ENCODE results near the gene FHIT.

The FHIT gene

DNA sequence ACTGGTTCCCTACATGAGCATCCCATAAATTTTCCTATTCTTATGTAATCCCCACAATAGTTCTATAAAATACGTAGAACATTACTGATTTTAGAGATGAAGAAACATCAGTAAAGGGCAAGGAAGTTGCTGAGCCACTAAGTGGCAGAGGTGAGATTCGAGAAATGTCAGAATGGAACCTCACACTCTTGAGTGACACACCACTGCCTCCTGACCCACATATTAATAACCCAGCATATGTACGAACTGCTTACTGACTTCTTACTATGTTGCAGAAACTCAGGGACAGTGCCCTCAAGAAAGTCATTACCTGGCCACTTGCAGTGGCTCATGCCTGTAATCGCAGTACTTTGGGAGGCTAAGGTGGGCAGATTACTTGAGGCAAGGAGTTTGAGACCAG lies 1022.4 kb downstream of the FHIT start:
- TF ChIP-seq, protein P1, sequence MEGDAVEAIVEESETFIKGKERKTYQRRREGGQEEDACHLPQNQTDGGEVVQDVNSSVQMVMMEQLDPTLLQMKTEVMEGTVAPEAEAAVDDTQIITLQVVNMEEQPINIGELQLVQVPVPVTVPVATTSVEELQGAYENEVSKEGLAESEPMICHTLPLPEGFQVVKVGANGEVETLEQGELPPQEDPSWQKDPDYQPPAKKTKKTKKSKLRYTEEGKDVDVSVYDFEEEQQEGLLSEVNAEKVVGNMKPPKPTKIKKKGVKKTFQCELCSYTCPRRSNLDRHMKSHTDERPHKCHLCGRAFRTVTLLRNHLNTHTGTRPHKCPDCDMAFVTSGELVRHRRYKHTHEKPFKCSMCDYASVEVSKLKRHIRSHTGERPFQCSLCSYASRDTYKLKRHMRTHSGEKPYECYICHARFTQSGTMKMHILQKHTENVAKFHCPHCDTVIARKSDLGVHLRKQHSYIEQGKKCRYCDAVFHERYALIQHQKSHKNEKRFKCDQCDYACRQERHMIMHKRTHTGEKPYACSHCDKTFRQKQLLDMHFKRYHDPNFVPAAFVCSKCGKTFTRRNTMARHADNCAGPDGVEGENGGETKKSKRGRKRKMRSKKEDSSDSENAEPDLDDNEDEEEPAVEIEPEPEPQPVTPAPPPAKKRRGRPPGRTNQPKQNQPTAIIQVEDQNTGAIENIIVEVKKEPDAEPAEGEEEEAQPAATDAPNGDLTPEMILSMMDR (IDR thresholded peaks at IDR 0.05; ENCODE audit: low read depth, low read length): no peak
- no peak overlapping the region for H3K4me3 ChIP-seq (ENCODE audit: low read depth, low read length)

DNA sequence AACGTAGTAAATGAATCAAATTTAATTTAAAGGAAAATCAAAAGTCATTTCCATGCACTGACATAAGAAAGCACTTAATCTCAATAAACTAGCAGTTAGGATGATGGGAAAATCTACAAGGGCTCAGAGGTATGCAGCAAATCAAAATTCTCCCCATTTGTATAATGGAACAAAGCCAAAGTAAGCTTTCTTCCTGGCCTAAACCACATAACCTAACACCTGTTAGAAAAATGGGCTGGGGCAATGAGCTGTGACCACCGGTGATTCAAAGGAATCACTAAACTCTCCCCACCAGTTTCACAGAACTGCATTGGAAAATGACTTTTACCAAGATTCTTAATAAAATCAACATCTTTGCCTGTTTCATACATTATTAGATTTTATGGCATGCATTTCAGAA lies 1024.3 kb downstream of the FHIT start:
- TF ChIP-seq, protein P1 (IDR thresholded peaks at IDR 0.05; ENCODE audit: low read depth, low read length): no peak
- H3K4me3 ChIP-seq (ENCODE audit: low read depth, low read length): no peak overlapping the region

DNA sequence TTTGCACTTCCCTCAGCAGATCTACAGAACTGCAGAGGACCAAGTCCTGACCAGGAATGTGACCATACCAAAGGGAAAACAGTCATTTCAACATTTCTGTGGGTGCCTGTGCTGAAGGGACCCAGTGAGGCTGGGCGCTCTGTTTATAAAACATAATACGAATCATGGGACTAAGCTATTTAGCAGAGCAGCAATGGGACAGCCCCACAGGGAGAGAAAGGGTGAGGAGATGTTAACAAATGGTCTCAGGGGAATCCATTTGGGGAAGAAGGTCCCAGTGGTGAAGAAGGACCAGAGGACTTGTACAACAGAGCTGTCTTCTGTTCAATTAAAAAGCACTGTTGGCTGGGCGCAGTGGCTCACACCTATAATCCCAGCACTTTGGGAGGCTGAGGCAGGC lies 1025.4 kb downstream of the FHIT start:
- TF ChIP-seq, protein P1 (IDR thresholded peaks at IDR 0.05; ENCODE audit: low read depth, low read length): no peak
- H3K4me3 ChIP-seq (ENCODE audit: low read depth, low read length): no peak overlapping the region

DNA sequence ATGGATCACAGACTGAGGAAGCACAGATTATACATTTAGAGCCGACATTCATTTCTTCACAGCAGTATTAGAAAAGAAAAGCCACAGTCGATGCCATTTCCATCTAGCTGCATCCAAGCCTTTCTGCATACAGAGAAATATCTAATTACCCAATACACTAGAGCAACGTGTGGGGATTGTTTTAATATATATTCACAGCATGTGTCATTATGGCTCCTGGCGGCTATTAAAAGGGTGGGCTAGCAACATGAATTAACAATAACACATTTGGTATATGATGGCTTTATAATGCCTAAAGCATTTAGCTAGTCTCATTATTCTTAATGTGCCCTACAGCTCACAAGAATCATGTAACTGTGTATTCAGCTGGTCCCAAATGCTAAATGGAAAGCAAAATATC lies 1030.5 kb downstream of the FHIT start:
- TF ChIP-seq, protein P1 (IDR thresholded peaks at IDR 0.05; ENCODE audit: low read depth, low read length): no peak
- H3K4me3 ChIP-seq (ENCODE audit: low read depth, low read length): no peak overlapping the region

DNA sequence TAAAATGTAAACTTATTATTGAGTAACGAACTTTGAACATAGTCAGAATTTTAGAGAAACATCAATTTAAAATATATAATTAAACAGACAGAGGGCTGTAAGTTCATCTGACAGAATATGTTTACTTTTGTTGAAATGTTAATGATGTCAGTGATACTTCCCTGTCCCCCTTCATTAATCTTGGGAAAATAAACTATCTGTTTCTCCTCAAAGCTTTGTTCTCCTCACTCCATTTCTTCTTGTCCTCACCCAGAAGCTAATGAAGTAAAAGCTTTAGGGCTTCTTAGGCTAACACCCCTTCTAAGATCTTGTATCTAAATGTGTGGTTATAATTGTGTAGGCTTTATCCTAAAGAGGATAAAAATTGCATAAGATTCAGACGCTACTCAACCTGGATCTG lies 1031.8 kb downstream of the FHIT start:
- TF ChIP-seq, protein P1 (IDR thresholded peaks at IDR 0.05; ENCODE audit: low read depth, low read length): no peak

DNA sequence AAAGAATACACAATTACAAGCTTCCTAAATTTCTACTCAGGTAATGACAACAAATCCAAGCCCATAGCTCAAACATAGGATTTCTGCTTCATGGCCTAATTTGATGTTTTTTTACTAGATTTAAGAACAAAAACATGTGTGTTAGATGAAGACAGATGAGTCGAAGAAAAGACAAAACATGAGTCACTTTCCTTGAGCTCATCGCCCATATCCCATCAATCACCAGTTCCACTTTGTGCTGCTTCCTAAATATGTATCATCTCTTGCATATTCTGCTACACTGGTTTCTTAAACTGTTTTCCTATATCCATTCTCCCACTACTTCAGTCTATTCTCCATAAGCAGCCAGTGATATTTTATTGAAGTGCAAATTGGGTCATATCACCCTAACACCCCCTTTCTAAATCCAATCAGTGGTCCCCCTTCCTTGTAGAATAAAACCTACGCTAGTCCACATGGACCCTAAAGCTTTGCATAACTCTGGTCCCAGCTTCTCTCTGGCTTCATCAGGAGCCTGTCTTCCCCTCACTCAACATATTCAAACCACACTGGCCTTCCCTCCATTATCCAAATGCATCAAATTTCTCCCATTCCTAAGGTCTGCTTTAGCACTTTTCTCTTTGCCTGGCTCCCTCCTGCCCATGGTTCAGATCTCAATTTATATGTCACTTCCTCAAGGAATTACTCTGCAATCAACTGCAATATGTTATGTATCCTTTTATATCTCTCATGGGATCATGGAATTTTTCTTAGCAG lies 1033.9 kb downstream of the FHIT start:
- TF ChIP-seq, protein P1 (IDR thresholded peaks at IDR 0.05; ENCODE audit: low read depth, low read length): no peak
- H3K4me3 ChIP-seq (ENCODE audit: low read depth, low read length): no peak overlapping the region

More for the DNA sequence above, 1031.8 kb downstream of the FHIT start:
- H3K4me3 ChIP-seq (ENCODE audit: low read depth, low read length): no peak overlapping the region

DNA sequence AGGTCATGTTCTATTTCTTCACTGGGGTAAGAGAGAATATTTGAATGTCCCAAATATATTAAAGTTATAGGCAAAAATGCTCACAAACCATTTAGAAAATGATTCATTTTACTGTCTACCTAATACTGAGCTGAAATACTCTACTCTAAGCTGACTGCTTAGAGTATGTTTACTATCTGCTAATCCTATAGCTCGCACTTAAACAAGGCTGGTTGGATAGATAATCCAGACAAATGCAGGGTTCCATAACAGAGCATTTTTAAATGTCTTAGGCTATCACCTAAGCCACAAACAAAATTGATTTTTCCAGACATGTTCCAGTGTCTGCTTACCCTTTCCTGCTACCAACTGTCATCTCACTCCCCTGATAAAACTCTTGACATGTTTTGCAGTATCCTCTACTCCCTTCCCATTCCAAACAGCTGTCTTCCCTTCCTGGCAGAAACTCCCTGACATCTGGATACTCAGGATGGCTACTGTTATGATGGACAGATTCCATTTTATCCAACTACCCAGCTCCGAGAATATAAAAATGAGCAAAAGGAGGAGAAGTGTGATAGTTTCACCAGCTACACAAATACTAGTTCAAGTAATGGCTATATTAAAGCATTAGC lies 1034.7 kb downstream of the FHIT start:
- TF ChIP-seq, protein P1 (IDR thresholded peaks at IDR 0.05; ENCODE audit: low read depth, low read length): no peak
- no peak overlapping the region for H3K4me3 ChIP-seq (ENCODE audit: low read depth, low read length)
